Stimulated activated naive B cell treated with anti-CD40 and anti-IgM and Interleukin-4, amounts not matched to agents 10 μg/mL and 1 μg/mL and 100 μg/mL, for 72 hours (primary cell): Measurements from ENCODE around the gene GDI1.
"Not testable (repeated sequence)": the region's sequence is repeated elsewhere in the genome, so short reads cannot be mapped to it uniquely, and the experiment has no call there.

ENCODE experiments used
- ATAC-seq, 2 donors: fragments of 150-1000 bp; cut with Tn5 transposase; replicated peaks; 2 replicates each; pipeline ENCODE4 v1.10.0; 2021; ENCODE audit warnings: moderate library complexity in 1 of 2
- DNase-seq: peaks from one replicate; pipeline ENCODE4 v3.0.0; 2021
- H3K27ac Mint-ChIP-seq: one replicate; pipeline ENCODE4 v1.8.0; 2022; ENCODE audit warnings: mild to moderate bottlenecking, mixed read lengths
- H3K27me3 Mint-ChIP-seq, 2 donors: one replicate each; pipeline ENCODE4 v1.8.0; 2022; ENCODE audit warnings: mixed read lengths in 2 of 2
- H3K36me3 Mint-ChIP-seq, 2 donors: one replicate each; pipeline ENCODE4 v1.8.0; 2022; ENCODE audit warnings: mixed read lengths in 2 of 2, mild to moderate bottlenecking in 1 of 2
- H3K4me1 Mint-ChIP-seq, 2 donors: one replicate each; pipeline ENCODE4 v1.8.0; 2022; ENCODE audit warnings: mixed read lengths in 2 of 2, mild to moderate bottlenecking in 1 of 2
- H3K4me3 Mint-ChIP-seq, 2 donors: one replicate each; pipeline ENCODE4 v1.8.0; 2022; ENCODE audit warnings: mild to moderate bottlenecking in 2 of 2, mixed read lengths in 2 of 2, moderate library complexity in 1 of 2
- H3K9me3 Mint-ChIP-seq, 2 donors: one replicate each; pipeline ENCODE4 v1.8.0; 2022; ENCODE audit warnings: mixed read lengths in 2 of 2, mild to moderate bottlenecking in 1 of 2

Gene GDI1

GRCh38 chrX:154436983-154437752 lies at the start of gene GDI1:
TSS of gene GDI1 (plus strand) at chrX:154437154. CDS start at chrX:154437255, 101 bp downstream.
- Mint-ChIP-seq H3K9me3 (peaks cover 0 to 4% of the 10 kb centered on the region in 2 donors), H3K4me1 (peaks cover 4 to 10% of the 10 kb centered on the region in 2 donors), H3K27ac (peak within 1 kb of the TSS; percentile 94), H3K27me3 (no peaks in the 10 kb centered on the region), H3K36me3 (peaks cover 13 to 50% of the 10 kb centered on the region in 2 donors), H3K4me3 (peak within 1 kb of the TSS; percentile 86 to 89)
- DNase-seq (peak; percentile 42), ATAC-seq (peak; percentile 60 to 74)

GRCh38 chrX:154388094-154388493 lies 48.9 kb upstream of the GDI1 start:
- peak; percentile 35 to 39 for ATAC-seq
- not testable (repeated sequence) for H3K27me3 Mint-ChIP-seq, H3K27ac Mint-ChIP-seq, H3K4me3 Mint-ChIP-seq, H3K36me3 Mint-ChIP-seq, H3K9me3 Mint-ChIP-seq, DNase-seq
- peaks cover 2 to 15% of the 10 kb centered on the region in 2 donors for H3K4me1 Mint-ChIP-seq

DNA sequence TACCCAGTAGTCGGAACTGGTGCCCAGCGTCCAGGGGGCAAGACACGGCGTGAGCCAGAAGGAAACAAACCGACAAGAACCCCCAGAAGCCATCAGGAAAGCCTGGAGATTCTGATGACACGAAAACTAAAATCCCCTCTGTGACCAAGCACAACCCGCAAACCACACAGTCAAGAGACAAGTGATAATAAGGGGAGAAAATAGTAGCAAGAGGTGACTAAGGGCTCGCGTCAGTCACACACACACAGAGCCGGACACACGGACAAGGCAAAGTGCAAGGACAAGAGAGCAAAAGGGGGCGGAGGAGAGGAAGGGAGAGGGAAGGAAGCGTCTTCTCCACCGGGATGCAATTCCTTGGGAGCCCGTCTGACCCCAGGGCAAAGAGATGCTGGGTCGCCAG lies 48.3 kb upstream of the GDI1 start:
- ATAC-seq, result peak; percentile 35 to 40
- not testable (repeated sequence) for H3K27ac Mint-ChIP-seq, H3K9me3 Mint-ChIP-seq, H3K27me3 Mint-ChIP-seq, DNase-seq, H3K36me3 Mint-ChIP-seq, H3K4me1 Mint-ChIP-seq, H3K4me3 Mint-ChIP-seq

GRCh38 chrX:154389812-154390747 lies 46.9 kb upstream of the GDI1 start:
- not testable (repeated sequence) for H3K9me3 Mint-ChIP-seq, DNase-seq, H3K36me3 Mint-ChIP-seq, H3K27ac Mint-ChIP-seq, H3K4me1 Mint-ChIP-seq, H3K4me3 Mint-ChIP-seq, H3K27me3 Mint-ChIP-seq
- ATAC-seq, result peak; percentile 68 to 72

DNA sequence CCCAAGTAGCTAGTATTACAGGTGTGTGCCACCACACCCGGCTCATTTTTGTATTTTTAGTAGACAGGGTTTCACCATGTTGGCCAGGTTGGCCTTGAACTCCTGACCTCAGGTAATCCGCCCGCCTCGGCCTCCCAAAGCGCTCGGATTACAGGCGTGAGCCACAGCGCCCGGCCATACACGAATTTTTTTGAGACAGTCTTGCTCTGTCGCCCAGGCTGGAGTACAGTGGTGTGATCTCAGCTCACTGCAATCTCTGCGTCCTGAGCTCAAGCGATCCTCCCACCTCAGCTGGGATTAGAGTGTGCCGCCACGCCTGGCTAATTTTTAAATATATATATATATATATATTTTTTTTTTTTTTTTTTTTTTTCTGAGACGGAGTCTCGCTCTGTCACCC lies 40.6 kb upstream of the GDI1 start:
- H3K27me3 Mint-ChIP-seq, H3K9me3 Mint-ChIP-seq, H3K27ac Mint-ChIP-seq, ATAC-seq, DNase-seq: not testable (repeated sequence)
- Mint-ChIP-seq H3K4me3 (peak overlapping the region; percentile 93 to 95), H3K36me3 (peaks cover 28 to 33% of the 10 kb centered on the region in 2 donors), H3K4me1 (peaks cover 11 to 15% of the 10 kb centered on the region in 2 donors)

DNA sequence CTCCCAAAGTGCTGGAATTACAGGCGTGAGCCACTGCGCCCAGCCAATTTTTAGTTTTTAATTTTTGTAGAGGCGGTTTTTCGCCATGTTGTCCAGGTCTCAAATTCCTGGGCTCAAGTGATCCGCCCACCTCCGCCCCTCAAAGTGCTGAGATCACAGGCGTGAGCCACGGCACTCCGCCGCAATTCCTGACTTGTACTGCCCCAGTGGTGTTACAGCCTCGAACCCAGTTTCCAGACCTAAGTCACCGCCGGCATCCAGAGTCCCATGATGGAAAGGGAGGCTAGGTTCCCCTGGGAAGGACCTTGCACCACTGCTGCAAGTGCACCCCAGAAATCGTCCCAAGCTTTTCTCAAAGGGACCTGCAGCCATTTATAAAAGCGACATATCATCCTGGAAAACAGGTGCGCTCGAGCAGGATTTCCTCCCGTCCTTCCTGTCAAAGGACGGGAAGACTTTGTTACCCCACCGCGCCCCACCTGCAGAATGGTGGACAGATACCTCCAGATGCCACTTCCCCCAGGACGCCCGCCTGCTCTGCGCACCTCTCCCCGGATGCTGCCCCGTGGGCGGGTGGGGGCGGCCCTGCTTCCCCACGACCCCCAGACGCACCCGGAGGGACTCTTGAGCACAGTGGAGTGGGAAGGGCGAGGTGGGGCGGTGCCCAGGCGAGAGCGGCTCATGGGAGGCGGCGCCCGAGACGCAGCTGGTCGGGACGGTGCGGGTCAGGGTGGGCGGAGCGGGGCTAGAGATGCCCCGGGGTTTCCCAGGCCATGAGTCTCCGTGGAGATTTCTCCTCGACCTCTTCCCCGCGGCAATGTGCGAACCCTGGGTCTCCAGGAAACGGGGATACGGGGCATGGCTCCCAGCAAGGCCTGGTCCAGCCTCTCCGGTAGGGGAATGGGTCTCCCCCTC lies 39.7 kb upstream of the GDI1 start:
- Mint-ChIP-seq H3K27me3 (no peaks in the 10 kb centered on the region), H3K4me1 (peaks cover 11 to 16% of the 10 kb centered on the region in 2 donors), H3K36me3 (peaks cover 28 to 33% of the 10 kb centered on the region in 2 donors), H3K27ac (peak overlapping the region; percentile 98), H3K4me3 (peak overlapping the region; percentile 93 to 95), H3K9me3 (no peaks in the 10 kb centered on the region)
- ATAC-seq (peak; percentile 71 to 76), DNase-seq (peak; percentile 70)

- peaks cover 11 to 19% of the 10 kb centered on the region in 2 donors for H3K4me1 Mint-ChIP-seq
- DNase-seq (peak; percentile 94), ATAC-seq (peak; percentile 80 to 85)
- peak within 1 kb of the TSS; percentile 93 to 95 for H3K4me3 Mint-ChIP-seq
- peak within 1 kb of the TSS; percentile 98 for H3K27ac Mint-ChIP-seq
- H3K36me3 Mint-ChIP-seq, result peaks cover 31 to 35% of the 10 kb centered on the region in 2 donors
- H3K27me3 Mint-ChIP-seq, result no peaks in the 10 kb centered on the region
- H3K9me3 Mint-ChIP-seq, result no peaks in the 10 kb centered on the region
Measured at GRCh38 chrX:154397888-154398667, 38.9 kb upstream of the GDI1 start, which contains the start of gene RPL10. TSS of gene RPL10 (plus strand) at chrX:154398377. CDS start at chrX:154398520, 143 bp downstream.

DNA sequence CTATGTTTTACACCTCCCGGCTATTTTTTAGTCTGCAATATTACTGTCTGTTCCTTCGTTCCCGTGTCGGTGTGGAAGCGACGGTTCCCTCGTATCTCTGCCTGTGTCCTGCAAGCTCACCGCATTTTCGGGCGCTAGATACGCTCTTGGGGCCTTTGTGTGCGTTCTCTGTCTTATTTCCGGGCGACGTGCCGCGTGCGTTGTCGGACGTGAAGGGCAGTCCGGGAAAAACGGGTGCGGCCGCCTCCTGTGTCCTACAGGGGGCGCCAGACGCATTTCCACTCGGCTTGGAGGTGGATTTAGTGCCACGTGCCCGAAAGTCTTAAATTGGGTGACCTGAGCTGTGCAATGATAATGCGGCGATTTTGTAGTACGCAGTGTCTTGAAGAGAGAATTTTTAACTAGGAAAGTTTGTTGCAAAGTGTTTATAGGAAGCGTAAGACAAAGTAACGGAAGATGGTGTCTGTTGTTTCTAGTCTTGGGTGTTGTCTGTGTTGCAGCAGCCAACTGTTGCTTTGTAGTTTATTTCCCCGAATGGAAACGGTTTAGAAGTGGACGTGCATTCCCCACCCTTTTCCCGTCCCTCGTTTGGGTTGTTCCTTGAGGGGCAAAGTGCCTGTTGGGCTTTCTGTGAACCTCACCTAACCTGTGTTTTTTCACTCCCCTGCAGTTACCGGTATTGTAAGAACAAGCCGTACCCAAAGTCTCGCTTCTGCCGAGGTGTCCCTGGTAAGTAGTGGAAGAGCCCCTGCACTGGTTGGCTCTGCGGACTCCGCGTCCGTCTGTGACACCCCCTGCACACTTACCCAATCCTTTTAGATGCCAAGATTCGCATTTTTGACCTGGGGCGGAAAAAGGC lies 38.1 kb upstream of the GDI1 start:
- ATAC-seq (peak; percentile 20 to 48), DNase-seq (peak; percentile 75)
- Mint-ChIP-seq H3K27me3 (no peaks in the 10 kb centered on the region), H3K4me1 (peaks cover 11 to 19% of the 10 kb centered on the region in 2 donors), H3K9me3 (no peaks in the 10 kb centered on the region), H3K36me3 (peaks cover 36 to 37% of the 10 kb centered on the region in 2 donors), H3K4me3 (peak overlapping the region; percentile 93 to 95), H3K27ac (peak overlapping the region; percentile 98)

DNA sequence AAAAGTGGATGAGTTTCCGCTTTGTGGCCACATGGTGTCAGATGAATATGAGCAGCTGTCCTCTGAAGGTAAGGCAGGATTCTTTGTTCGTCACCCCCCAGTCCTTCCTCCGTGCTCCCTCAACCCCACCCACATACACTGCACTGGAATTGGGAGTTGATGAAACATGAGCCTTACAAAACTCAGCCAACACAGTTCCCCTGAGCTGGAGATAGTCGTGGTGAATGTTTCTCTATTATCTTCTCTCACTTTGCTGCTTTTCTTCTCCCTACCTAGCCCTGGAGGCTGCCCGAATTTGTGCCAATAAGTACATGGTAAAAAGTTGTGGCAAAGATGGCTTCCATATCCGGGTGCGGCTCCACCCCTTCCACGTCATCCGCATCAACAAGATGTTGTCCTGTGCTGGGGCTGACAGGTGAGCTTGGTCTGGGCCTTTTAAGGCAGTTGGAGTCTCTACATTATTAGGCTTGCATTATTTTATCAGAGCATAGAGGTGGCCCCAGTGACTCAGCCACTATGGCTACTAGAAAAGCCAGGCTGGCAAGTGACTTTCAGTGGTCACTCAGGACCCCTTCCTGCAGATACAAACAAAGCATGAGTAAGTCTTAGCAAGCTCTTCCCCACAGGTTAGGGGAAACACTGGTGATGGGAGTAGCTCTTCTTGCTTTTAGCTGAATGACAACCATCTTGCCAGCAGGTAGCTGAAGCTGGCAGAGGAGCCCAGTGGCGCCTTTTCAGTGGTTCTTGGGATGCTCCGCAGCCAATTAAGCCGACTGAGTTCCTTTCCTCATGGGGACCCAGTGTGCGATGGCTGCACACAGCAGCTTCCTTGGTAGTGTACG lies 37.2 kb upstream of the GDI1 start:
- peaks cover 16 to 22% of the 10 kb centered on the region in 2 donors for H3K4me1 Mint-ChIP-seq
- H3K4me3 Mint-ChIP-seq, result peak overlapping the region; percentile 93 to 95

GRCh38 chrX:154400369-154400817 lies 36.6 kb upstream of the GDI1 start:
- Mint-ChIP-seq H3K4me3 (peak overlapping the region; percentile 93 to 95), H3K4me1 (peaks cover 23 to 24% of the 10 kb centered on the region in 2 donors), H3K36me3 (peaks cover 36 to 38% of the 10 kb centered on the region in 2 donors), H3K27ac (peak overlapping the region; percentile 98)
- H3K27me3 Mint-ChIP-seq, H3K9me3 Mint-ChIP-seq, ATAC-seq, DNase-seq: not testable (repeated sequence)

More for the DNA sequence above, 37.2 kb upstream of the GDI1 start:
- no peaks in the 10 kb centered on the region for H3K9me3 Mint-ChIP-seq
- no peak for DNase-seq
- no peaks in the 10 kb centered on the region for H3K27me3 Mint-ChIP-seq
- peaks cover 36 to 38% of the 10 kb centered on the region in 2 donors for H3K36me3 Mint-ChIP-seq
- ATAC-seq, result no peak
- H3K27ac Mint-ChIP-seq, result peak overlapping the region; percentile 98

DNA sequence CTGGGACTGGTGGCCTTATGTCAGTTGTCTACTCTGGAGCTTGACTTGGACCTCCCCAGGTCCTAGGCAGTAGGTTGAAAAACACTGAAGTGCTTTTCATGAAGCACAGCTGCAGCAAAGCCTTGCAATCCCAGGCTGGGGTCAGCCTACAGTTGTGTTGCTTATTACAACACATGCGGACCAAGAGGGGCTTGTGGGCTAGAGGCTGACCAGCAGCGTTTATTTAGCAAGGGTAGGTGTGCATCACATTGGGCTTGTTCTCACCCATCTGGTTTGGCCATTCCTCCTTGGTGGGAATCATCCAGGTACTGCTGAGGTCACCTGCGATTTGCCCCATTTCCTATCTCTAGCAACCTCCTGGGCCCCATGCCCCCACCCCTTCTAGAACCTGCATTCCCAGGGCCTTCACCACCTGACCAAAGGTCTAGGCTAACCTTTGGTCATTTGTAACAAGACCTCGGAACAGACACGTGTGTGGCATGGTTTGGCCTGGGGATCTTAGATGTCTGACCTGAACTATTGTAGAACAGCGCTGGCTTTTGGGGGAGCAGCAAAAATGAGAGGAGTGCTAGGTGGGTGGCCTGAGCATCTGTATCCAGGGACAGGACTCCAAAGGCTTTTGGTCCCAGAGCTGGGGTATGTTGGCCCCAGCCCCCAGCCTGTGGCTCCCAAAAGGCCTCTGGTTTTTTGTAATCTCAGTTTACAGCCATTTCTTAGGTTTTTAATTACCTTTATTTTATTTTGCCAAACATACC lies 35.7 kb upstream of the GDI1 start:
- DNase-seq (no peak), ATAC-seq (peak in 1 of 2 donors; percentile 2)
- Mint-ChIP-seq H3K36me3 (peaks cover 36 to 38% of the 10 kb centered on the region in 2 donors), H3K4me3 (peak overlapping the region; percentile 39 to 58), H3K4me1 (peaks cover 24% of the 10 kb centered on the region in 2 donors), H3K27me3 (no peaks in the 10 kb centered on the region), H3K27ac (peak overlapping the region; percentile 98), H3K9me3 (no peaks in the 10 kb centered on the region)
